GM19099 (cell line): ENCODE data around the gene SFXN5.
A peak's percentile ranks its signal among the peaks of the same experiment; 100 is the strongest.

ENCODE experiments used
- POLR2A ChIP-seq: IDR thresholded peaks from 3 replicates; pipeline ENCODE4 v1.6.1; 2011; ENCODE audit warnings: low read depth; ENCODE audit not compliant: insufficient read length; ENCODE audit errors: extremely low read depth

Gene SFXN5, protein sequence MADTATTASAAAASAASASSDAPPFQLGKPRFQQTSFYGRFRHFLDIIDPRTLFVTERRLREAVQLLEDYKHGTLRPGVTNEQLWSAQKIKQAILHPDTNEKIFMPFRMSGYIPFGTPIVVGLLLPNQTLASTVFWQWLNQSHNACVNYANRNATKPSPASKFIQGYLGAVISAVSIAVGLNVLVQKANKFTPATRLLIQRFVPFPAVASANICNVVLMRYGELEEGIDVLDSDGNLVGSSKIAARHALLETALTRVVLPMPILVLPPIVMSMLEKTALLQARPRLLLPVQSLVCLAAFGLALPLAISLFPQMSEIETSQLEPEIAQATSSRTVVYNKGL

DNA sequence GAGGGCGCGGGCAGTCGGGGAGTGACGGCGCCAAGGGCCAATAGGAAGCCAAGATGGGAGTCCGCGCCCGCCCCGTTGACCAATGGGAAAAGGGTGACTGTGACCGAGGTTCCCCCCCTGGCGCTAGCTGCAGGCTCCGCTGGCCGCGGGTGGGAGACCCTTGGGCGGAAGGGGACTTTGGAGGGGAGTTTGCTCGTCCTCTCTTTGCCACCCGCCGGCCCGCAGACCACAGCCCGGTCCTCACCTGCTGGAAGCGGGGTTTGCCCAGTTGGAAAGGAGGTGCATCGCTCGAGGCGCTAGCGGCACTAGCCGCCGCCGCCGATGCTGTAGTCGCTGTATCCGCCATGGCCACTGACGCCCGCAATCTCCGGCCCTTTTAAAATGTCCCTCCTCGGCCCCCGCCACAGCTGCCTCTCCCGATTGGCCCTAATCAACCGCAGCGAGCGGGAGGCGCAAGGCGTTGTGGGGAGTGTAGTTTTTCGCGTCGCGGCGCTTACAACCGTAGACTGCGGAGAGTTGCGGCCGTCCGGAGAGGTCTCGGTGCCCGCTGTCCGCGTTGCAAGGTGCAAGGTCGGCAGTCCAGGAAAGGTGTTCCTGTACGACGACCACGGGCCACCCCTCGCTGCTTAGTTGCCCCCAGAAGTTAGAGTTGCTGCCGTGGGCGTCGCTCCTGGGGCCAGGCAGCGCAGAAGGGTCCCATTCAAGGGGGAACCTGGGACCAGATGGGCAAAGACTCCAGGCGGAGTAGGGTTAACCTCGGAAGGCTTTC lies at the start of gene SFXN5:
Gene SFXN5 (minus strand): TSS at position 353 of the 769 bp plus-strand sequence. CDS start 7 bp downstream, at position 346.
- TF ChIP-seq POLR2A = peak; percentile 65

GRCh38 chr2:73117441-73117840 lies 45.9 kb upstream of the SFXN5 start:
- no peak for TF ChIP-seq POLR2A

DNA sequence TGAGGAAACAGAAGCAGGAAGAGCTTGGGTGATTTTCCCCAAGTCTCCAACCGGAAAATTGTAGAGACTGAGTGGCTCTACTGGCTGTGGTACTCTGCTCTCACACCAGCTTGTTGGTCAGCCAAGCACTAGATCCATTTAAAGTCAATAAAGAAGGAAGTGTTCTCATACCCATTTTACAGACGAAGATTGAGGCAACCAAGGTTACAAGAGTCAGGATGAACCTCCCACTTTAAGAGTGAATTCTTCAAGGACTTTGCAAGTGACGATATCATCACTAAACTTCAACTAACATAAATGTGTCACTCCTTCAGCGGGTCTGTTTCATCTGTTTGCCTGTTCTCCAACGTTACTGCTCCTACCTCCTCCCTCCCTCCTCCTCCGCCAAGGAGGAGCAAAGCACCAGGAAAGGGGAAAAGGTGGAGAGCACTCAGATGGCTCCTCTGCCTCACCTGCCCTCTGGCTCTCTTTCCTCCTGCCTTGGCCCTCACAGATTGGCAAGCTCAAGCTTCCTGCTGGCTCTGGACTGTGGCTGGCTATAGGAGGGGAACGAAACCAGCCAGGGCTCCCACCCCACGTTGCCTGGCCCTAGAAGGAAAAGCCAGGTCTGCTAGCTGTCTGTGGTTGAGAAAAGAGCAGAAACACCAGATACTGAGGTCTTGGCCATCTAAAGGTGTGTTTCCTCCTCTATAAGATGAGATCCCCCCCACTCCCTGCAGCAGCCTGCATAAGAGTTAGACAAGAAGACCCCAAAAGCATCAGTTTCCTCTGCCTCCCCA lies 44.9 kb upstream of the SFXN5 start:
- no peak for TF ChIP-seq POLR2A

- TF ChIP-seq POLR2A = no peak
These were observed 42.9 kb upstream of the SFXN5 start for GRCh38 chr2:73114273-73114867.

GRCh38 chr2:73112913-73113854 lies 41.7 kb upstream of the SFXN5 start, which contains the start of gene RAB11FIP5:
Gene RAB11FIP5, minus strand, starts transcription at chr2:73112948. Its CDS starts 171 bp downstream, at chr2:73112777.
- no peak for TF ChIP-seq POLR2A

GRCh38 chr2:73112026-73112912 lies 40.8 kb upstream of the SFXN5 start:
- TF ChIP-seq POLR2A = no peak

DNA sequence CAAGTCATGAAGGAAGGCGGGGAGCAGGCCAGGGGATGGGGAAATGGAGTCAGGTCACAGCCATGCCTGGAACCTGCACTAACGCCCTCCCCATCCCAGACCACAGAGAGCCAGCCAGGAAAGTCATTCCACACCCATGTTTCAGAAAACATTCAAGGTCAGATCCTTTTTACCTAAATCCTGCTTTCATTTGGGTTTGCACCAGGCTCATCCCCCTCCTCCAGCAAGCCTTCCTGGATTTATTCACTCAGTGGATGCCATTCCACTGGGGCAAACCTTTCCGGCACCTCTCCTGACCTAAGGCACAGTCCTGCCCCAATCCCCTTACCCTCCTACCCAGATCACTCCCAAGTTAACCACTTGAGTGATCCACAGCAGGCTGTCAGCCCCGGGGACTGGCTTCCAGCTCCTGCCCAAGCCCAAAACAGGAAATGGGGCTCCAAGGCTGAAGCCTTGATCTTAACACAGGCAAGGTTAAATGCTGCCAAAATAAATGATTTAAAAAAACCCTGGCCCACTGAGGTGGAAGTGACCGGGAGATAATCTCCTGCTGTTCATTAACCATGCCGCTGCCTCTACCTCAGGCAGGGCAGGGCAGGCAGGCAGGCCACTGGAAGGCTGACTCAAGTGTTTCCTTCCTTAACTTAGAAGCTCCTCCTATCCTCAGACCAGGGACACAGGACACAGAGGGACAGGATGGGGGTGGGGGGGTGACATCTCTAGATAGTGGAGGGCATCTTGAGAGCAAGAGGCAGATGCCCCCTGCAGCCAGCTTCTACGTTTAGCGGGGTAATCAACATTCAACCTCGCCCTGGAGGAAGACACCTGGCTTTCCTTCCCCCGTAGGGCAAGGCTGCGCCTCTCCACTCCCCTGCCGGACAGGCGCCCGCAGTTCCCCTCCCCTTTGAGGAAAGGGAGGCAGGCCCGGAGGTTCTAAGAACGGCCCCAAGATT lies 39.8 kb upstream of the SFXN5 start:
- TF ChIP-seq POLR2A = no peak

- no peak for TF ChIP-seq POLR2A
These were observed 38.9 kb upstream of the SFXN5 start for GRCh38 chr2:73110168-73111072.

DNA sequence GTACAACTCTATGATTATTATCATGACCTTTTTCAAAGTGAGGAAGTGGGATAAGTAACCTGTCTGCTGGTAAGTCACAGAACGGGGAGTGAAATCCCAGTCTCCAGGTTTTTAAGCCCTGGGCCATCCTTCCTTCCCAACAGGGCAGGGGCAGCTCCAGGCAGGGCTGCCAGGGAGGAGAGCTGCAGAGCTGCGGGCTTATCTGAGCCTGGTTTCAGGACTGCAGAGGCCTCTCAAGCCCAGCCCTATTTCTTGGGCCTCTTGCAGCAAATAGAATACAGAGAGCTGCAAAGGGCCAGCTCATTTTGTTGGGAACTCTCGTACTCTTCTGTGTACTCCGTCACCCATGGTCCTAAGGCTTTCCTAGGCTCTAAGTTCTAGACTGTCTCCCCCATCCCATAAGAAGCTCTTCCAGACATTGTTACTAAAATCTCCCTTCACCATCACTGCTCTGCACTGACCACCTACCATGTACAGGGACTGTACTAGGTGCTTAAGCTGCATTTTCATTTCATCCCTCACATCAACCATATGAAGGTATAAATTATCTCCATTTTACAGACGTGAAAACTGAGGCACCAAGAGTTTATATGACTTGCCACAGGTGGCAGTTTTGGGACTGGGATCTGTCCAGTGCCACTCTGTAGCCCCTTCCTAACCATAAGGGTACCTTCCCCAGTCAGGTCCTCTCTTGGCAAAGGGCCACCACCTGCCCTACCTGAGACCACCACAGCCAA lies 38.1 kb upstream of the SFXN5 start:
- no peak for TF ChIP-seq POLR2A
